NB4 (cell line): ENCODE measurements around the gene TMEM63C.
"Not testable (repeated sequence)": the region's sequence is repeated elsewhere in the genome, so short reads cannot be mapped to it uniquely, and the experiment has no call there.

Source experiments
- DNase-seq: peaks from one replicate; pipeline ENCODE4 v3.0.0; 2010; ENCODE audit warnings: low read depth
- H3K4me3 ChIP-seq: one replicate; pipeline ENCODE4 v1.5.1; 2011; ENCODE audit warnings: mild to moderate bottlenecking, low read depth, low read length, moderate library complexity
- CTCF ChIP-seq: IDR thresholded peaks from one replicate; pipeline ENCODE4 v1.5.1; 2012; ENCODE audit warnings: low read depth, low read length
- MAX ChIP-seq: IDR thresholded peaks from 2 replicates; pipeline ENCODE4 v1.6.1; 2011; ENCODE audit warnings: low read depth, low read length
- MYC ChIP-seq: IDR thresholded peaks from 2 replicates; pipeline ENCODE4 v1.6.1; 2011; ENCODE audit warnings: low read depth, low read length
- POLR2A ChIP-seq: IDR thresholded peaks from 2 replicates; pipeline ENCODE4 v1.6.1; 2011; ENCODE audit warnings: mild to moderate bottlenecking; ENCODE audit not compliant: insufficient read length; ENCODE audit errors: extremely low read depth

The TMEM63C gene

GRCh38 chr14:77161011-77161410 is 20.6 kb upstream of the TMEM63C start:
- TF ChIP-seq CTCF (no peak), MAX (no peak), MYC (no peak), POLR2A (no peak)
- DNase-seq: no peak
- H3K4me3 ChIP-seq: no peak overlapping the region

- TF ChIP-seq CTCF (no peak), MAX (no peak), POLR2A (no peak), MYC (no peak)
- DNase-seq: no peak
- H3K4me3 ChIP-seq: no peak overlapping the region
Observed at GRCh38 chr14:77170045-77170444, 11.6 kb upstream of the TMEM63C start.

GRCh38 chr14:77172916-77173315 is 8.7 kb upstream of the TMEM63C start:
- TF ChIP-seq MYC (no peak), POLR2A (no peak), MAX (no peak), CTCF (no peak)
- DNase-seq: no peak

GRCh38 chr14:77173911-77174617 is 7.5 kb upstream of the TMEM63C start:
- DNase-seq, H3K4me3 ChIP-seq: not testable (repeated sequence)

More at GRCh38 chr14:77172916-77173315, 8.7 kb upstream of the TMEM63C start:
- no peak overlapping the region for H3K4me3 ChIP-seq

GRCh38 chr14:77175843-77176242 is 5.8 kb upstream of the TMEM63C start:
- H3K4me3 ChIP-seq: no peak overlapping the region
- no peak for DNase-seq
- TF ChIP-seq MYC (no peak), POLR2A (no peak), CTCF (no peak), MAX (no peak)

GRCh38 chr14:77177702-77178101 is 3.9 kb upstream of the TMEM63C start:
- no peak for TF ChIP-seq MAX
- no peak for TF ChIP-seq POLR2A
- TF ChIP-seq CTCF: no peak
- TF ChIP-seq MYC: no peak
- peak; percentile 42 for DNase-seq
- no peak overlapping the region for H3K4me3 ChIP-seq
